Activated B cell treated with CpG ODN at 0.5 μM for 24 hours (primary cell): ENCODE measurements around the gene BEND5. TPM values are rescaled to one million over a fixed set of nuclear protein-coding genes. Genes with fewer than 3 reads are reported as not detected.

Source experiments
- ATAC-seq: fragments of 200-7000 bp; cut with Tn5 transposase; one replicate; pipeline ENCODE4 v1.10.0; 2021; ENCODE audit warnings: low read depth, mild to moderate bottlenecking, moderate library complexity
- CTCF ChIA-PET: fragments of 350-600 bp; sonication (Branson Sonifier 250); formaldehyde crosslinking; loops from one replicate; lab custom pipeline; 2021; ENCODE audit warnings: antibody characterized with exemption; lab: Charles Lee
- POLR2A ChIA-PET: fragments of 350-600 bp; sonication (Branson Sonifier 250); formaldehyde crosslinking; loops from one replicate; lab custom pipeline; 2021; ENCODE audit warnings: antibody characterized with exemption; lab: Charles Lee
- DNase-seq: peaks from one replicate; pipeline ENCODE4 v3.0.0; 2022
- H3K27ac Mint-ChIP-seq: one replicate; pipeline ENCODE4 v1.8.0; 2020; ENCODE audit warnings: mixed read lengths
- H3K27me3 Mint-ChIP-seq: one replicate; pipeline ENCODE4 v1.8.0; 2021; ENCODE audit warnings: mixed read lengths
- H3K36me3 Mint-ChIP-seq: one replicate; pipeline ENCODE4 v1.8.0; 2021; ENCODE audit warnings: low read depth, mixed read lengths
- H3K4me1 Mint-ChIP-seq: one replicate; pipeline ENCODE4 v1.8.0; 2021; ENCODE audit warnings: mixed read lengths
- H3K4me3 Mint-ChIP-seq: one replicate; pipeline ENCODE4 v1.8.0; 2020; ENCODE audit warnings: mild to moderate bottlenecking, mixed read lengths
- H3K9me3 Mint-ChIP-seq: one replicate; pipeline ENCODE4 v1.8.0; 2020; ENCODE audit warnings: mixed read lengths
- intact Hi-C: fragments of 100-400 bp; cut with micrococcal nuclease; formaldehyde crosslinking; loops from one replicate; pipeline ENCODE4 v1.15.1; 2024
- total RNA-seq: library from RNA; stranded (reverse); gene quantifications from 2 replicates; pipeline ENCODE4 v1.2.3, GENCODE V29; 2022
- TF ChIP-seq, protein P1 (sequence below): fragments of 200-600 bp; IDR thresholded peaks from one replicate; pipeline ENCODE4 v1.8.0; 2022; ENCODE audit warnings: antibody characterized with exemption, mild to moderate bottlenecking

BEND5 gene
- total RNA-seq, 1 donor from 2014 or later = 14.5 TPM

DNA sequence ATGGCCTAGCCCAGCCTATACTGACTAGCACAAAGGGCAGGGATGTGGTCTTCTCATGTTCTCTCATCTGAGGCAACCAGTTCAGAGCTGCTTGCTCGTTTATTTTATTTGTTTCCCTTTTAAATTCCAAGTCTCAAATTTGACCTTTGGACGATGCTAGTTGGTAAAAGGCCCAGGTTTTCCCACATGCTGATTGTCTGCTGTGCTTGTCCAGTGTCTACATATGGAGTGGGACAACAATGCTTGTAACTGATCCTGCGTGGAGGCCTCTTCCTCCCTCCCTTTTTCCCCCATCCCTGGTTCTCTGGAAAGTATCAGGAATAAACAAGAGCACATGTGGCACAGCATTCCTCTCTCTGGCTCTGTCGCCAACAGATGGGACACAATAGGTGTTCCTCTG is 34.0 kb upstream of the BEND5 start:
- TF ChIP-seq, protein P1, sequence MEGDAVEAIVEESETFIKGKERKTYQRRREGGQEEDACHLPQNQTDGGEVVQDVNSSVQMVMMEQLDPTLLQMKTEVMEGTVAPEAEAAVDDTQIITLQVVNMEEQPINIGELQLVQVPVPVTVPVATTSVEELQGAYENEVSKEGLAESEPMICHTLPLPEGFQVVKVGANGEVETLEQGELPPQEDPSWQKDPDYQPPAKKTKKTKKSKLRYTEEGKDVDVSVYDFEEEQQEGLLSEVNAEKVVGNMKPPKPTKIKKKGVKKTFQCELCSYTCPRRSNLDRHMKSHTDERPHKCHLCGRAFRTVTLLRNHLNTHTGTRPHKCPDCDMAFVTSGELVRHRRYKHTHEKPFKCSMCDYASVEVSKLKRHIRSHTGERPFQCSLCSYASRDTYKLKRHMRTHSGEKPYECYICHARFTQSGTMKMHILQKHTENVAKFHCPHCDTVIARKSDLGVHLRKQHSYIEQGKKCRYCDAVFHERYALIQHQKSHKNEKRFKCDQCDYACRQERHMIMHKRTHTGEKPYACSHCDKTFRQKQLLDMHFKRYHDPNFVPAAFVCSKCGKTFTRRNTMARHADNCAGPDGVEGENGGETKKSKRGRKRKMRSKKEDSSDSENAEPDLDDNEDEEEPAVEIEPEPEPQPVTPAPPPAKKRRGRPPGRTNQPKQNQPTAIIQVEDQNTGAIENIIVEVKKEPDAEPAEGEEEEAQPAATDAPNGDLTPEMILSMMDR = no peak
- no peak overlapping the region for H3K4me3 Mint-ChIP-seq
- POLR2A ChIA-PET = no interaction called here

DNA sequence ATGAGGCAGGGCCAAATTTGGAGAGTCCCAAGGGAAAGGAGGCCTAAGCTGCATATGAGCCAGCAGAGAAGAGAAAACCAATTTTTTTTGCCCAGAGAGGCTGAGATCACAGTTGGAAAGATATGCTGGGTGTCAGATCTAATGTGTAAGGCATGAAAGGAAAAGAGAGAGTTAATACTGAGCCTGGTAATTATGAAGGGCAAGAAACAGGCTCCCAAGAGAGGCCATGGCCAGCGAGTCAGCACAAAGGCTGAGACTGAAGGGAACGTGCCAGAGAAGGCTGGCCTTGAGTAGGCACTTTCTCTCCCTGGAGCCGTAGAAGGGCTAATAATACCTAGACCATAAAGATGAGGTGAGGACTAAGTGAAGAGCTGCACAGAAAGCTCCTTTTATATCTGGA is 31.8 kb upstream of the BEND5 start:
- Mint-ChIP-seq H3K4me1 (peaks cover 19% of the 10 kb centered on the region), H3K27me3 (no peaks in the 10 kb centered on the region), H3K9me3 (no peaks in the 10 kb centered on the region), H3K27ac (no peak overlapping the region), H3K4me3 (no peak overlapping the region), H3K36me3 (no peaks in the 10 kb centered on the region)
- intact Hi-C loops = no loop called here
- ATAC-seq (no peak), DNase-seq (no peak)
- TF ChIP-seq, protein P1 = no peak
- CTCF ChIA-PET = interaction anchor here (0.8 to 1.9 kb wide), 2 partner anchors 9 to 58 kb away, joined by 3 to 12 read pairs; no protein-coding TSS in a partner anchor
- POLR2A ChIA-PET = no interaction called here

More for the DNA sequence above, 34.0 kb upstream of the BEND5 start:
- ATAC-seq (no peak), DNase-seq (no peak)
- no peak overlapping the region for H3K27ac Mint-ChIP-seq
- H3K9me3 Mint-ChIP-seq = no peaks in the 10 kb centered on the region
- H3K27me3 Mint-ChIP-seq = no peaks in the 10 kb centered on the region
- no peaks in the 10 kb centered on the region for H3K36me3 Mint-ChIP-seq
- intact Hi-C loops = no loop called here
- CTCF ChIA-PET = interaction anchor here (0.6 kb wide), 1 partner anchor 60 kb away, joined by 3 read pairs; no protein-coding TSS in a partner anchor
- H3K4me1 Mint-ChIP-seq = peaks cover 12% of the 10 kb centered on the region

DNA sequence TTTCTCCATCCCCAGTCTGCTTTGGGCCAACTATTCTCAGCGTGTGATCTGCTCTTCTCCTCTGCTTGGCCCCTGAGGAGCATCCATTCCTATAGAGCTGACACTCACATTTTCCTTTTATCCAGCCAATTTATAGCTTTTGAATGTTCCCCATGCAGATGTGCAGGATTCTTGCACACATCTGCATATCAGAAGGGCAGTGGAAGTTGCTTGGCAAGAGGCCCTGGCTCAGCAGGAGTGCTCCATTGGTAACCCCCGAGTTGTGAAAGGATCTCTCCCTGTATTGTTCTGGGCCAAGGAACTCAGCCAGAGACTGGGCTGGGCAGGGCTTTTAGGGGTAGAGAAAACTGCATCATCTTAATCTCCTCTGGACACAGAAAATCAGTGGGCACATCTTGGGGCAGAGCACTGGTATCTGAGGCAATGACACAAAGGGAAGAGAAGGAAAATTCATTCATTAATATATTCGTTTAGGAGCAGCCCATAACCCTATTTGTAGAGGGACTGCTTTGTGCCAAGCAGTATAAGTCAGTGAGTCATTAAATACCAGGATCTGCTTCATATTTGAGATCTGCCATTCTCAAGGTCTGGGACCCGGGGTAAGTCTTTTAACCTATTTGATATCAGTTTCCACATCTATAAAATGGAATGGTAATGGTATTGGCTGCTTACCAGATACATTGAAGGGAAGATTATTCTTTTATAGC is 31.0 kb upstream of the BEND5 start:
- POLR2A ChIA-PET = no interaction called here
- H3K27me3 Mint-ChIP-seq = no peaks in the 10 kb centered on the region
- no peaks in the 10 kb centered on the region for H3K36me3 Mint-ChIP-seq
- intact Hi-C loops = no loop called here
- no peak for ATAC-seq
- DNase-seq = no peak
- H3K27ac Mint-ChIP-seq = no peak overlapping the region
- H3K4me3 Mint-ChIP-seq = no peak overlapping the region
- H3K9me3 Mint-ChIP-seq = no peaks in the 10 kb centered on the region
- peaks cover 27% of the 10 kb centered on the region for H3K4me1 Mint-ChIP-seq
- TF ChIP-seq, protein P1 = no peak
- CTCF ChIA-PET = interaction anchor here (1.5 to 1.9 kb wide), 2 partner anchors 10 kb away, joined by 6 to 12 read pairs; no protein-coding TSS in a partner anchor

DNA sequence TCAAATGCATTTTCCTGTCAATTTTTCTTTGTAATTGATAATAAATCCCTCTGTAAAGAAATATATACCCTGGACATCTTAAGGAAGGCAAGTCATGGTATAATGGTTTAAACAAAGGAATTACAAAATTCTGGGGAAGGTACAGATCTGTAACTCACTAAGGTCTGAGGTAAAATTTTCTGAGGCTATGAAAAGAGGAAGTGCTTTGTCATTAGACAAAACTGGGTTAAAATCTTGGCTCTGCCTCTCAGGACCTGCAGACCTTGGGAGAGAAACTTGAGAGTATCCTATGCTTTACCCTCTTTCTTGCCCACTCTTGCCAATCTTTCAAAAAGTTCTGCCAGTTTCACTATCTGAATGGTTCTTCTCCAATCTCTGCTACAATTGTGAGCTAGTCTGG is 26.8 kb upstream of the BEND5 start:
- no peaks in the 10 kb centered on the region for H3K9me3 Mint-ChIP-seq
- H3K36me3 Mint-ChIP-seq = no peaks in the 10 kb centered on the region
- CTCF ChIA-PET = interaction anchor here (1.1 to 3.6 kb wide), 2 partner anchors 14 to 126 kb away, joined by 3 to 19 read pairs; no protein-coding TSS in a partner anchor
- DNase-seq (no peak), ATAC-seq (no peak)
- no peak overlapping the region for H3K4me3 Mint-ChIP-seq
- intact Hi-C loops = loop anchor here (1.0 kb wide), 1 partner anchor 9 kb away; no protein-coding TSS in a partner anchor
- TF ChIP-seq, protein P1 = no peak
- H3K27ac Mint-ChIP-seq = no peak overlapping the region
- peaks cover 22% of the 10 kb centered on the region for H3K4me1 Mint-ChIP-seq
- POLR2A ChIA-PET = no interaction called here
- no peaks in the 10 kb centered on the region for H3K27me3 Mint-ChIP-seq

DNA sequence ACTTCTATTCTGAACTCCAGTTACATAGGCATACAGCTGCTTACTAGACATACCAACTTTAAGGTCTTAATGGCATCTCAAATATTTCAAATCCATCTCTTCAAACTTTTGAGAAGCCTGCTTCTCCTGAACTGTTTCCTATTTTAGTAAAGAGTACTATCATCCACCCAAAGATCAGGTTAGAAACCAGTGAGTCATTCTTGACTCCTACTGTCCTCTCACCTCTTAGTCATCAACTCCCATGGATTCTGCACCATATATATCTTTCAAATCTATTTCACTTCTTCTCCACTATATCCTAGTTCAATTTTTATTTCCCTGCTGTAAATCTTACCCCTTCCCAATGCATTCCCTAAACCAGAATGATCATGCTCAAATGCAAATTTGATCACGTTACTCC is 18.1 kb upstream of the BEND5 start:
- peak overlapping the region; percentile 71 for H3K4me3 Mint-ChIP-seq
- no peak for ATAC-seq
- ChIA-PET CTCF (no interaction called here), POLR2A (interaction anchor here (0.6 to 1.0 kb wide), 3 partner anchors 9 to 17 kb away, joined by 3 to 5 read pairs (median 4); no protein-coding TSS in a partner anchor)
- H3K27ac Mint-ChIP-seq = peak overlapping the region; percentile 90
- intact Hi-C loops = loop anchor here (1.0 to 5.0 kb wide), 5 partner anchors 8 to 323 kb away; partner anchors contain the start of genes BEND5 and SPATA6
- H3K4me1 Mint-ChIP-seq = peaks cover 80% of the 10 kb centered on the region
- H3K9me3 Mint-ChIP-seq = peaks cover 3% of the 10 kb centered on the region
- DNase-seq = no peak
- H3K27me3 Mint-ChIP-seq = no peaks in the 10 kb centered on the region
- TF ChIP-seq, protein P1 = no peak
- no peaks in the 10 kb centered on the region for H3K36me3 Mint-ChIP-seq
